Common myeloid progenitor, CD34-positive (primary cell): Measurements from ENCODE around the gene GOLIM4.

Experiments
- CTCF ChIA-PET: fragments of 350-600 bp; sonication (Branson Sonifier 250); formaldehyde crosslinking; loops from one replicate; lab custom pipeline; 2021; ENCODE audit warnings: antibody characterized with exemption; lab: Charles Lee
- POLR2A ChIA-PET: fragments of 350-600 bp; sonication (Branson Sonifier 250); formaldehyde crosslinking; loops from one replicate; lab custom pipeline; 2021; ENCODE audit warnings: antibody characterized with exemption; lab: Charles Lee
- DNase-seq, 3 donors: peaks; one replicate each; pipeline versions ENCODE4 v3.0.0 to v3.0.0-alpha.2; 2013
- H3K27ac ChIP-seq, 2 experiments: 1 replicate in 1 of 2; 2 replicates in 1 of 2; pipeline ENCODE4 v1.7.0; 2013; ENCODE audit warnings: inconsistent platforms in 2 of 2, low read length in 2 of 2, mild to moderate bottlenecking in 2 of 2, low read depth in 1 of 2, moderate library complexity in 1 of 2; ENCODE audit not compliant: severe bottlenecking in 2 of 2, insufficient read depth in 1 of 2, poor library complexity in 1 of 2
- H3K27me3 ChIP-seq, 5 experiments: replicated peaks in 2 of 5; 1 replicate in 3 of 5; 2 replicates in 2 of 5; pipeline versions ENCODE4 v1.6.1 to v1.7.0; 2013; ENCODE audit warnings: low read length in 4 of 5, mild to moderate bottlenecking in 2 of 5, moderate library complexity in 2 of 5, inconsistent platforms in 1 of 5; ENCODE audit not compliant: insufficient read depth in 5 of 5, control insufficient read depth in 4 of 5
- H3K36me3 ChIP-seq, 4 experiments: 1 replicate in 2 of 4; 2 replicates in 2 of 4; pipeline versions ENCODE4 v1.6.1 to v1.7.0; 2013; ENCODE audit warnings: low read length in 3 of 4, control low read depth in 1 of 4, mild to moderate bottlenecking in 1 of 4; ENCODE audit not compliant: control insufficient read depth in 4 of 4, insufficient read depth in 4 of 4
- H3K4me1 ChIP-seq, 4 experiments: 1 replicate in 3 of 4; 2 replicates in 1 of 4; pipeline versions ENCODE4 v1.6.1 to v1.7.1; 2013; ENCODE audit warnings: low read length in 3 of 4, mild to moderate bottlenecking in 3 of 4, control low read depth in 1 of 4, inconsistent platforms in 1 of 4, moderate library complexity in 1 of 4; ENCODE audit not compliant: control insufficient read depth in 4 of 4, insufficient read depth in 4 of 4; ENCODE audit errors: control extremely low read depth in 1 of 4
- H3K4me3 ChIP-seq, 7 experiments: 1 replicate in 4 of 7; 2 replicates in 3 of 7; pipeline versions ENCODE4 v1.5.1 to v1.7.0; 2013; ENCODE audit warnings: mild to moderate bottlenecking in 7 of 7, low read length in 6 of 7, moderate library complexity in 6 of 7, inconsistent platforms in 2 of 7, low read depth in 2 of 7, control low read depth in 1 of 7; ENCODE audit not compliant: insufficient read depth in 4 of 7, control insufficient read depth in 1 of 7; ENCODE audit errors: extremely low read depth in 1 of 7
- H3K9me3 ChIP-seq, 5 experiments: 1 replicate in 4 of 5; 2 replicates in 1 of 5; pipeline versions ENCODE4 v1.6.1 to v1.7.1; 2013; ENCODE audit warnings: low read length in 4 of 5, mild to moderate bottlenecking in 2 of 5, inconsistent platforms in 1 of 5, low read depth in 1 of 5, moderate library complexity in 1 of 5; ENCODE audit not compliant: control insufficient read depth in 4 of 5, insufficient read depth in 2 of 5; ENCODE audit errors: control extremely low read depth in 1 of 5
- WGBS: methylation state at CpG from one replicate; pipeline ENCODE4 v1.1.5; 2013; ENCODE audit not compliant: insufficient coverage; 5-methylcytosine and 5-hydroxymethylcytosine counted together

Gene GOLIM4

DNA sequence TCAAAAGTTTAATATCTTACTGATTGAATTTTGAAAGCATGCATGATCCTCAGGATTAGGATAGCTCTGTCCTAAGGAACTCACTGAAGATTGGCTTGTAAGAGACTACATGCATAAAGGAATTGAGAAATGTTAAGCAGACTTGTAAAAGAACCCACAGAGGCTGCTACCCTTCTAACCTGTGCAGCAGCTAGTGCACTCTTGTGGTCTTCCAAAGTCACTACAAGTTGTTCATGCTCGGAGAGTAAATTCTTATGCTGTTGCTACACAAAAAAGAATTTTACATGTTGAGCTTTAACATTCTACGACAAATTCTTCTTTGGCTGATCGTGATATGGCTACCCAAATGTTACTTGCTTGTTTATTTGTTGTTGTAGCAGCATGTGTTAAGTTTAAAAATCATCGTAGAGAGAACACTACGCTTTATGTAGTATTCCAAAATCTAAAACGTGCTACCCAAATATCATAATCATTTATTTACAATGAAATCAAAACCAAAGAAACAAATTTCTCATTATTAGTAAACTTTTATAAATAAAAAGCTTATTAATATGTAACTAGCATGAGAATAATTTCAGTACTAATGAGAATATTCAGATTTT, 55.0 kb downstream of the GOLIM4 start:
- Histone ChIP-seq H3K9me3 (no peaks in the 10 kb centered on the region), H3K27me3 (no peaks in the 10 kb centered on the region), H3K36me3 (peaks cover 8 to 44% (median 25%) of the 10 kb centered on the region in 4 experiments), H3K4me3 (no peak overlapping the region), H3K27ac (no peak overlapping the region), H3K4me1 (no peaks in the 10 kb centered on the region)
- WGBS: 67% methylated on average over 2 of the region's 6 CpGs
- POLR2A ChIA-PET: interaction anchor here (1.5 kb wide), 1 partner anchor 110 kb away, joined by 5 read pairs; no protein-coding TSS in a partner anchor
- DNase-seq: peak; percentile 55 to 81 (median 80)
- CTCF ChIA-PET: interaction anchor here (0.6 to 17.6 kb wide), 39 partner anchors 9 to 849 kb away, joined by 3 to 270 read pairs (median 4); no protein-coding TSS in a partner anchor

- ChIA-PET POLR2A (no interaction called here), CTCF (interaction anchor here (0.8 to 4.4 kb wide), 5 partner anchors 8 to 644 kb away, joined by 3 to 20 read pairs (median 4); no protein-coding TSS in a partner anchor)
- no CpG with 5 or more reads among the region's 2 CpGs for WGBS
- Histone ChIP-seq H3K4me3 (no peak overlapping the region), H3K4me1 (no peaks in the 10 kb centered on the region), H3K36me3 (peaks cover 6 to 38% (median 23%) of the 10 kb centered on the region in 4 experiments), H3K27ac (no peak overlapping the region), H3K27me3 (no peaks in the 10 kb centered on the region), H3K9me3 (peaks cover 0 to 2% (median 0%) of the 10 kb centered on the region in 5 experiments)
- DNase-seq: no peak
These were observed 58.7 kb downstream of the GOLIM4 start for GRCh38 chr3:168037020-168037419.

GRCh38 chr3:168036619-168037018, 59.1 kb downstream of the GOLIM4 start:
- Histone ChIP-seq H3K4me1 (no peaks in the 10 kb centered on the region), H3K27me3 (no peaks in the 10 kb centered on the region), H3K27ac (no peak overlapping the region), H3K36me3 (peaks cover 7 to 41% (median 25%) of the 10 kb centered on the region in 4 experiments), H3K4me3 (no peak overlapping the region), H3K9me3 (peaks cover 0 to 2% (median 0%) of the 10 kb centered on the region in 5 experiments)
- CTCF ChIA-PET: interaction anchor here (4.4 kb wide), 1 partner anchor 107 kb away, joined by 20 read pairs; no protein-coding TSS in a partner anchor
- POLR2A ChIA-PET: no interaction called here
- no peak for DNase-seq
- 95% methylated on average over 4 of the region's 4 CpGs for whole genome bisulfite sequencing

- Histone ChIP-seq H3K4me3 (no peak overlapping the region), H3K4me1 (peaks cover 0 to 4% (median 0%) of the 10 kb centered on the region in 4 experiments), H3K9me3 (peaks cover 0 to 2% (median 0%) of the 10 kb centered on the region in 5 experiments), H3K27ac (peak overlapping the region in 1 of 2 experiments; percentile 9), H3K27me3 (no peaks in the 10 kb centered on the region), H3K36me3 (peaks cover 2 to 47% (median 28%) of the 10 kb centered on the region in 4 experiments)
- POLR2A ChIA-PET: no interaction called here
- DNase-seq: peak in 2 of 3 donors; percentile 25 to 40
- CTCF ChIA-PET: interaction anchor here (0.8 to 4.4 kb wide), 3 partner anchors 8 to 107 kb away, joined by 3 to 20 read pairs (median 4); no protein-coding TSS in a partner anchor
- 100% methylated on average over 5 of the region's 5 CpGs for WGBS
These were observed 61.4 kb downstream of the GOLIM4 start for GRCh38 chr3:168034152-168034928.

DNA sequence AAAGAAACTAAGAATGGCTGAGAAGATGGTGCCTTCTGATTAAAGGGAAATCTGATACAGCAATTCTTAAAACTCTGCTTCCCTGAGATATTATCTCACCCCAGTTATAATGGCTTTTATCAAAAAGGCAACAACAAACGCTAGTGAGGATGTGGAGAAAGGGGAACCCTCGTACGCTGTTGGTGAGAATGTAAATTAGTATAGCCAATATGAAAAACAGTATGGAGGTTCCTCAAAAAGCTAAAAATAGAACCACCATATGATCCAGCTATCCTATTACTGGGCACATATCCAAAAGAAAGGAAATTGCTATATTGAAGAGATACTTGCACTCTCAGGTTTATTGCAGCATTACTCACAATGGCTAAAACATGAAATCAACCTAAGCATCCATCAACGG, 65.1 kb downstream of the GOLIM4 start:
- DNase-seq: peak in 2 of 3 donors; percentile 50 to 61
- no peak overlapping the region for H3K4me3 ChIP-seq
- no peaks in the 10 kb centered on the region for H3K27me3 ChIP-seq
- CTCF ChIA-PET: interaction anchor here (1.1 to 2.5 kb wide), 6 partner anchors 9 to 110 kb away, joined by 3 to 15 read pairs (median 4); no protein-coding TSS in a partner anchor
- WGBS: 100% methylated on average over 1 of the region's 4 CpGs
- POLR2A ChIA-PET: no interaction called here
- H3K9me3 ChIP-seq: peaks cover 0 to 2% (median 0%) of the 10 kb centered on the region in 5 experiments
- H3K4me1 ChIP-seq: peaks cover 0 to 7% (median 0%) of the 10 kb centered on the region in 4 experiments
- H3K27ac ChIP-seq: no peak overlapping the region
- peaks cover 9 to 61% (median 40%) of the 10 kb centered on the region in 4 experiments for H3K36me3 ChIP-seq

DNA sequence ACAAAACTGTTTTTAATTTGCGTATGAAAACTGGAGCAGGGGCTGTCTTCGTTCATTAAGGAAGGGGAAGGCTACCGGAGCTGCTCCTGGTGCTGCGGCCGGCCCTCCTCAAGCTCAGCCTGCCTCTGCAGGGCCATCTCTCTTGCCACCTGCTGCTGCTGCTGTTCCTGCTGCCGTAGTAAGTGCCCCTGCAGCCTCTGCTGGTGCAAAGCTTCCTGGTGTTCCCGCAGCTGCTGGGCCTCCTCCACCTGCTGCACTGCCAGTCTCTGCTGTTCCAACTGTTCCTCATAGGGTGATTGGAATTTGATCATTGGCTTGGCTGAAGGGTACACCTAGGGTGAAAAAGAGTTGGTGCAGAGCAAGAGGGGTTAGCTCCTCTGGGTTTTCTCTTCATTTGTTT, 66.0 kb downstream of the GOLIM4 start:
- no peak for DNase-seq
- Histone ChIP-seq H3K4me1 (peaks cover 0 to 16% (median 0%) of the 10 kb centered on the region in 4 experiments), H3K4me3 (no peak overlapping the region), H3K27ac (no peak overlapping the region), H3K9me3 (no peaks in the 10 kb centered on the region), H3K27me3 (no peaks in the 10 kb centered on the region), H3K36me3 (peaks cover 9 to 57% (median 41%) of the 10 kb centered on the region in 4 experiments)
- ChIA-PET POLR2A (no interaction called here), CTCF (interaction anchor here (1.1 to 2.2 kb wide), 5 partner anchors 8 to 109 kb away, joined by 3 to 12 read pairs (median 5); no protein-coding TSS in a partner anchor)
- 100% methylated on average over 7 of the region's 7 CpGs for WGBS
